HL-60 (cell line): ENCODE data around the gene HPGDS.

Source experiments
- CTCF ChIP-seq: IDR thresholded peaks from one replicate; pipeline ENCODE4 v1.5.1; 2011; ENCODE audit warnings: low read length, control low read depth, inconsistent platforms; ENCODE audit not compliant: insufficient read depth
- GABPA ChIP-seq: IDR thresholded peaks from 2 replicates; pipeline ENCODE4 v1.6.1; 2012; ENCODE audit warnings: low read depth
- POLR2AphosphoS5 ChIP-seq: IDR thresholded peaks from 2 replicates; pipeline ENCODE4 v1.6.1; 2012; ENCODE audit warnings: low read depth
- REST ChIP-seq: IDR thresholded peaks from 2 replicates; pipeline ENCODE4 v1.6.1; 2012; ENCODE audit warnings: low read depth; ENCODE audit not compliant: insufficient replicate concordance
- SPI1 ChIP-seq: IDR thresholded peaks from 2 replicates; pipeline ENCODE4 v1.6.1; 2012; ENCODE audit warnings: low read depth, mild to moderate bottlenecking, borderline replicate concordance

- TF ChIP-seq POLR2AphosphoS5, result no peak
- TF ChIP-seq CTCF, result no peak
- TF ChIP-seq REST, result no peak
- no peak for TF ChIP-seq SPI1
- no peak for TF ChIP-seq GABPA
Measured at GRCh38 chr4:94267037-94267436, 75.6 kb downstream of the HPGDS start.
